Uterus (tissue), 2 donors: Measurements from ENCODE around the gene AP1S1.

ENCODE experiments used
- POLR2A ChIP-seq, 2 donors: fragments of 450-650 bp; IDR thresholded peaks; one replicate each; pipeline ENCODE4 v1.6.1; 2016; ENCODE audit warnings: antibody characterized with exemption in 2 of 2, mild to moderate bottlenecking in 1 of 2, moderate library complexity in 1 of 2
- TF ChIP-seq, protein P1 (sequence below), 4 experiments: fragments of 200-600 bp in 2 of 4; fragments of 450-650 bp in 2 of 4; sonication (generic) in 2 of 4; IDR thresholded peaks; one replicate each; pipeline ENCODE4 v1.5.1; 2016 to 2019; ENCODE audit warnings: antibody characterized with exemption in 4 of 4, mild to moderate bottlenecking in 2 of 4, moderate library complexity in 1 of 4

DNA sequence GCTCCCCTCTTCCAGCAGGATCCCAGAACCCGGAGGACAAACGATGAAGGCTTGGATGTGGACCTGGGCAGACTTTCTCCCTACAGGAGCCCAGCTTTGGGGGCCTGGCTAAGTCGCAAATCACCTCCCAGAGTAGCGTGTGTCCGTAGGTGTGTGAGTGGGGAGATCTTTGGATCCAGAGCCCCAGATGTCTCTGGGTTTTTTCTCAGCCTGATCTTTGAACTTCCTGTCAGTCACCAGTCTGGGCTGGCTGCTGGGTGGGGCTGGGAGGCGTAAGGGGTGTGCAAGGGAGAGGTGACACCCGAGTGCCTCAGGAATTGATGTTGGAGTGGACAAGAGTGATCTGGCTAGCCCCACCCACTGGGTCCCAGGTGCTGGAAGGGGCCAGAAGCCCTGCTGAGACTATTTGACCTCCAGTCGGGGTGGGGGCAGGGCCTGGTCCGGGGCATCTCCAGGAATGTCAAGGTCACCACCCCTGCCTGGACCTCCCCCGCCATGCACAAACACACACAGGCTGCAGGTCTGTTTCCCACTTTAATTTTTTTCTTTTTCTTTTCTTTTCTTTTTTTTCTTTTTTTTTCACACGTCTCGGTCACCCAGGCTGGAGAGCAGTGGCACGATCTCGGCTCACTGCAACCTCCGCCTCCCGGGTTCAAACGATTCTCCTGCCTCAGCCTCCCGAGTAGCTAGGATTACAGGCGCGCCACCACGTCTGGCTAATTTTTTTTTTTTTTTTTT, 46.8 kb downstream of the AP1S1 start, which contains the start of gene MOGAT3:
- TF ChIP-seq, protein P1, sequence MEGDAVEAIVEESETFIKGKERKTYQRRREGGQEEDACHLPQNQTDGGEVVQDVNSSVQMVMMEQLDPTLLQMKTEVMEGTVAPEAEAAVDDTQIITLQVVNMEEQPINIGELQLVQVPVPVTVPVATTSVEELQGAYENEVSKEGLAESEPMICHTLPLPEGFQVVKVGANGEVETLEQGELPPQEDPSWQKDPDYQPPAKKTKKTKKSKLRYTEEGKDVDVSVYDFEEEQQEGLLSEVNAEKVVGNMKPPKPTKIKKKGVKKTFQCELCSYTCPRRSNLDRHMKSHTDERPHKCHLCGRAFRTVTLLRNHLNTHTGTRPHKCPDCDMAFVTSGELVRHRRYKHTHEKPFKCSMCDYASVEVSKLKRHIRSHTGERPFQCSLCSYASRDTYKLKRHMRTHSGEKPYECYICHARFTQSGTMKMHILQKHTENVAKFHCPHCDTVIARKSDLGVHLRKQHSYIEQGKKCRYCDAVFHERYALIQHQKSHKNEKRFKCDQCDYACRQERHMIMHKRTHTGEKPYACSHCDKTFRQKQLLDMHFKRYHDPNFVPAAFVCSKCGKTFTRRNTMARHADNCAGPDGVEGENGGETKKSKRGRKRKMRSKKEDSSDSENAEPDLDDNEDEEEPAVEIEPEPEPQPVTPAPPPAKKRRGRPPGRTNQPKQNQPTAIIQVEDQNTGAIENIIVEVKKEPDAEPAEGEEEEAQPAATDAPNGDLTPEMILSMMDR (IDR thresholded peaks at IDR 0.05), result no peak
- TF ChIP-seq POLR2A (IDR thresholded peaks at IDR 0.05), result no peak
